Measurements from ENCODE around the gene PFKFB3. TPM values are rescaled to one million over a fixed set of nuclear protein-coding genes. Genes with fewer than 3 reads are reported as not detected.

PFKFB3 gene
- total RNA-seq, 2 experiments from 2014 or later, result 93.0 to 97.3 TPM

GRCh38 chr10:6167456-6167855 is 35.3 kb upstream of the PFKFB3 start:
- DNase-seq, result no peak
- Mint-ChIP-seq H3K4me1 (ENCODE audit: low read depth) (peaks cover 63% of the 10 kb centered on the region), H3K27me3 (ENCODE audit: low read depth) (no peaks in the 10 kb centered on the region), H3K9me3 (ENCODE audit: insufficient read depth) (no peaks in the 10 kb centered on the region), H3K4me3 (no peak overlapping the region), H3K27ac (no peak overlapping the region), H3K36me3 (ENCODE audit: low read depth) (peaks cover 34% of the 10 kb centered on the region)
- ChIA-PET POLR2A (no interaction called here), CTCF (interaction anchor here (0.7 to 2.0 kb wide), 8 partner anchors 9 to 240 kb away, joined by 3 to 10 read pairs (median 3); partner anchors contain the start of gene PFKFB3)
- ATAC-seq, result no peak

GRCh38 chr10:6168084-6168483 is 34.6 kb upstream of the PFKFB3 start:
- peaks cover 37% of the 10 kb centered on the region for H3K36me3 Mint-ChIP-seq (ENCODE audit: low read depth)
- ATAC-seq (no peak), DNase-seq (no peak)
- CTCF ChIA-PET, result interaction anchor here (1.1 to 2.0 kb wide), 7 partner anchors 10 to 239 kb away, joined by 3 to 10 read pairs (median 3); partner anchors contain the start of gene PFKFB3
- no peak overlapping the region for H3K4me3 Mint-ChIP-seq
- peaks cover 63% of the 10 kb centered on the region for H3K4me1 Mint-ChIP-seq (ENCODE audit: low read depth)
- H3K9me3 Mint-ChIP-seq (ENCODE audit: insufficient read depth), result no peaks in the 10 kb centered on the region
- POLR2A ChIA-PET, result no interaction called here
- no peaks in the 10 kb centered on the region for H3K27me3 Mint-ChIP-seq (ENCODE audit: low read depth)
- H3K27ac Mint-ChIP-seq, result no peak overlapping the region

DNA sequence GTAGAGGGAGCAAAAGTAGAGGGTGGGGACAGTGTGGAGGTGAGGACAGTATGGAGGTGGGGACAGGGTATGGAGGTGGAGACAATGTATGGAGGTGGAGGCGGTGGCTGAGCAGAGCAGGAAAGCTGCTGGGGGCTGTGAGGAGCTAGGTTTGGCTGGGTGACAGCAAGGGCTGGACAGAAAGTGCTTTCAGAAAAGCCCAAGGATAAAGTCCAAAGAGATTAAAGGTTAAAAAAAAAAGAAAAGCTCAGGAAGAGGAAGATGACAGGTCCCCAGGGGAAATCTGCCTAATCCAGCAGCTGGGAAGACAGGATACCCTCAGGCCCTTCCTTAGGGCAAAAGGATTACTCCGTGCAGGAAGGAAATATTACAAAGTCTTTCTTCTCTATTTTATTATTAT is 32.1 kb upstream of the PFKFB3 start:
- ChIA-PET POLR2A (no interaction called here), CTCF (interaction anchor here (1.3 to 4.5 kb wide), 4 partner anchors 19 to 235 kb away, joined by 3 to 93 read pairs (median 30); partner anchors contain the start of gene PFKFB3)
- Mint-ChIP-seq H3K9me3 (ENCODE audit: insufficient read depth) (no peaks in the 10 kb centered on the region), H3K27ac (no peak overlapping the region), H3K36me3 (ENCODE audit: low read depth) (peaks cover 32% of the 10 kb centered on the region), H3K4me3 (no peak overlapping the region), H3K4me1 (ENCODE audit: low read depth) (peaks cover 65% of the 10 kb centered on the region), H3K27me3 (ENCODE audit: low read depth) (no peaks in the 10 kb centered on the region)
- no peak for DNase-seq
- no peak for ATAC-seq

- Mint-ChIP-seq H3K4me3 (no peak overlapping the region), H3K36me3 (ENCODE audit: low read depth) (peaks cover 28% of the 10 kb centered on the region), H3K27me3 (ENCODE audit: low read depth) (no peaks in the 10 kb centered on the region), H3K27ac (peak overlapping the region; percentile 75), H3K9me3 (ENCODE audit: insufficient read depth) (no peaks in the 10 kb centered on the region), H3K4me1 (ENCODE audit: low read depth) (peaks cover 71% of the 10 kb centered on the region)
- ATAC-seq (no peak), DNase-seq (no peak)
- POLR2A ChIA-PET, result interaction anchor here (1.0 to 2.1 kb wide), 2 partner anchors 9 to 30 kb away, joined by 3 to 13 read pairs; partner anchors contain the start of gene PFKFB3
- CTCF ChIA-PET, result interaction anchor here (0.8 to 4.5 kb wide), 19 partner anchors 9 to 238 kb away, joined by 3 to 93 read pairs (median 10); partner anchors contain the start of gene PFKFB3
Measured at GRCh38 chr10:6171881-6172695, 30.6 kb upstream of the PFKFB3 start.

- CTCF ChIA-PET, result interaction anchor here (0.6 to 4.5 kb wide), 31 partner anchors 10 to 507 kb away, joined by 3 to 93 read pairs (median 4); partner anchors contain the start of gene PFKFB3
- Mint-ChIP-seq H3K9me3 (ENCODE audit: insufficient read depth) (no peaks in the 10 kb centered on the region), H3K4me1 (ENCODE audit: low read depth) (peaks cover 69% of the 10 kb centered on the region), H3K27ac (peak overlapping the region; percentile 75), H3K36me3 (ENCODE audit: low read depth) (peaks cover 19% of the 10 kb centered on the region), H3K4me3 (no peak overlapping the region), H3K27me3 (ENCODE audit: low read depth) (no peaks in the 10 kb centered on the region)
- ATAC-seq (peak; percentile 95), DNase-seq (peak; percentile 86)
- POLR2A ChIA-PET, result interaction anchor here (0.8 to 2.1 kb wide), 2 partner anchors 10 to 29 kb away, joined by 3 to 13 read pairs; partner anchors contain the start of gene PFKFB3
Measured at GRCh38 chr10:6173203-6173602, 29.5 kb upstream of the PFKFB3 start.

GRCh38 chr10:6174201-6174874 is 28.4 kb upstream of the PFKFB3 start:
- H3K4me1 Mint-ChIP-seq (ENCODE audit: low read depth), result peaks cover 66% of the 10 kb centered on the region
- H3K9me3 Mint-ChIP-seq (ENCODE audit: insufficient read depth), result no peaks in the 10 kb centered on the region
- ChIA-PET CTCF (interaction anchor here (0.9 to 4.5 kb wide), 7 partner anchors 9 to 236 kb away, joined by 3 to 93 read pairs (median 21); partner anchors contain the start of gene PFKFB3), POLR2A (no interaction called here)
- H3K4me3 Mint-ChIP-seq, result no peak overlapping the region
- no peak for DNase-seq
- no peak for ATAC-seq
- no peaks in the 10 kb centered on the region for H3K27me3 Mint-ChIP-seq (ENCODE audit: low read depth)
- H3K27ac Mint-ChIP-seq, result no peak overlapping the region
- H3K36me3 Mint-ChIP-seq (ENCODE audit: low read depth), result peaks cover 18% of the 10 kb centered on the region

GRCh38 chr10:6175329-6176055 is 27.2 kb upstream of the PFKFB3 start:
- Mint-ChIP-seq H3K9me3 (ENCODE audit: insufficient read depth) (no peaks in the 10 kb centered on the region), H3K4me1 (ENCODE audit: low read depth) (peaks cover 54% of the 10 kb centered on the region), H3K36me3 (ENCODE audit: low read depth) (peaks cover 17% of the 10 kb centered on the region), H3K4me3 (no peak overlapping the region), H3K27me3 (ENCODE audit: low read depth) (no peaks in the 10 kb centered on the region), H3K27ac (peak overlapping the region; percentile 17)
- ATAC-seq (no peak), DNase-seq (no peak)
- CTCF ChIA-PET, result interaction anchor here (4.5 kb wide), 1 partner anchor 25 kb away, joined by 93 read pairs; the partner anchor contains the start of gene PFKFB3
- POLR2A ChIA-PET, result interaction anchor here (1.1 kb wide), 1 partner anchor 27 kb away, joined by 4 read pairs; the partner anchor contains the start of gene PFKFB3

GRCh38 chr10:6176691-6177231 is 26.0 kb upstream of the PFKFB3 start:
- DNase-seq (no peak), ATAC-seq (no peak)
- Mint-ChIP-seq H3K27me3 (ENCODE audit: low read depth) (no peaks in the 10 kb centered on the region), H3K27ac (peak overlapping the region; percentile 70), H3K9me3 (ENCODE audit: insufficient read depth) (no peaks in the 10 kb centered on the region), H3K4me1 (ENCODE audit: low read depth) (peaks cover 50% of the 10 kb centered on the region), H3K36me3 (ENCODE audit: low read depth) (peaks cover 18% of the 10 kb centered on the region), H3K4me3 (no peak overlapping the region)
- ChIA-PET POLR2A (no interaction called here), CTCF (interaction anchor here (1.2 to 1.6 kb wide), 2 partner anchors 26 to 233 kb away, joined by 3 to 4 read pairs; partner anchors contain the start of gene PFKFB3)

- no peak overlapping the region for H3K4me3 Mint-ChIP-seq
- POLR2A ChIA-PET, result no interaction called here
- CTCF ChIA-PET, result interaction anchor here (1.6 to 2.1 kb wide), 2 partner anchors 25 to 224 kb away, joined by 4 to 9 read pairs; partner anchors contain the start of gene PFKFB3
- no peaks in the 10 kb centered on the region for H3K9me3 Mint-ChIP-seq (ENCODE audit: insufficient read depth)
- peaks cover 12% of the 10 kb centered on the region for H3K36me3 Mint-ChIP-seq (ENCODE audit: low read depth)
- no peak for ATAC-seq
- H3K27ac Mint-ChIP-seq, result peak overlapping the region; percentile 27
- no peak for DNase-seq
- H3K27me3 Mint-ChIP-seq (ENCODE audit: low read depth), result no peaks in the 10 kb centered on the region
- H3K4me1 Mint-ChIP-seq (ENCODE audit: low read depth), result peaks cover 38% of the 10 kb centered on the region
Measured at GRCh38 chr10:6177880-6178281, 24.9 kb upstream of the PFKFB3 start.

- Mint-ChIP-seq H3K4me3 (no peak overlapping the region), H3K36me3 (ENCODE audit: low read depth) (peaks cover 8% of the 10 kb centered on the region), H3K4me1 (ENCODE audit: low read depth) (peaks cover 31% of the 10 kb centered on the region), H3K27ac (no peak overlapping the region), H3K27me3 (ENCODE audit: low read depth) (no peaks in the 10 kb centered on the region), H3K9me3 (ENCODE audit: insufficient read depth) (no peaks in the 10 kb centered on the region)
- no peak for ATAC-seq
- ChIA-PET POLR2A (no interaction called here), CTCF (interaction anchor here (1.3 to 2.1 kb wide), 2 partner anchors 24 to 223 kb away, joined by 5 to 9 read pairs; partner anchors contain the start of gene PFKFB3)
- DNase-seq, result no peak
Measured at GRCh38 chr10:6178581-6178980, 24.2 kb upstream of the PFKFB3 start.

DNA sequence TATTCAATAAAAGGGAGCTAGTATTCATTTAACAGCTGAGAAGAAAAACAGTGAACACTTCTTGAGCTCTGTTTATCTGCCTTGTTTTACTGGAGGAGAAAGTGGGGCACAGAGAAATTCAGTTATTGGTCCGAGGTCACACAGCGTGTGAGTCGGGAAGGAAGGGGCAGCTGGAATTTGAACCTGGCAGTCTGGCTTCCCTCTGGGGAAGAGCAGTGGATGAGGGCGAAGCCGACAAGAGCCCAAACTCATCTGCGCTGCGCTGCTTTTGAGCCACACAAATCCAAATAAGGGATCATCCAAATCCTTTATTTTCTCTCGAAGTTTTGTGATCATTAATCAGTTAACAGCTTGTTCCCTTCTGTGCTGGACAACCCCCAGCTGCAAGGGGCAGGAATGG is 23.7 kb upstream of the PFKFB3 start:
- POLR2A ChIA-PET, result no interaction called here
- H3K9me3 Mint-ChIP-seq (ENCODE audit: insufficient read depth), result no peaks in the 10 kb centered on the region
- no peaks in the 10 kb centered on the region for H3K27me3 Mint-ChIP-seq (ENCODE audit: low read depth)
- H3K4me3 Mint-ChIP-seq, result no peak overlapping the region
- no peak for ATAC-seq
- H3K36me3 Mint-ChIP-seq (ENCODE audit: low read depth), result peaks cover 8% of the 10 kb centered on the region
- peaks cover 26% of the 10 kb centered on the region for H3K4me1 Mint-ChIP-seq (ENCODE audit: low read depth)
- H3K27ac Mint-ChIP-seq, result no peak overlapping the region
- no peak for DNase-seq
- CTCF ChIA-PET, result interaction anchor here (1.3 to 2.1 kb wide), 2 partner anchors 23 to 222 kb away, joined by 5 to 9 read pairs; partner anchors contain the start of gene PFKFB3

All from activated CD8-positive, alpha-beta T cell treated with anti-CD3 and anti-CD28 coated beads, Interleukin-2, amount 10 ng/mL, durations not matched to agents 7 days and 5 days (primary cell).